NB4 (cell line): ENCODE results near the gene CEP170B.

ENCODE experiments used
- POLR2A ChIP-seq: IDR thresholded peaks from 2 replicates; pipeline ENCODE4 v1.6.1; 2011; ENCODE audit warnings: mild to moderate bottlenecking; ENCODE audit not compliant: insufficient read length; ENCODE audit errors: extremely low read depth
- TF ChIP-seq, protein P1 (sequence below): IDR thresholded peaks from one replicate; pipeline ENCODE4 v1.5.1; 2012; ENCODE audit warnings: low read depth, low read length

DNA sequence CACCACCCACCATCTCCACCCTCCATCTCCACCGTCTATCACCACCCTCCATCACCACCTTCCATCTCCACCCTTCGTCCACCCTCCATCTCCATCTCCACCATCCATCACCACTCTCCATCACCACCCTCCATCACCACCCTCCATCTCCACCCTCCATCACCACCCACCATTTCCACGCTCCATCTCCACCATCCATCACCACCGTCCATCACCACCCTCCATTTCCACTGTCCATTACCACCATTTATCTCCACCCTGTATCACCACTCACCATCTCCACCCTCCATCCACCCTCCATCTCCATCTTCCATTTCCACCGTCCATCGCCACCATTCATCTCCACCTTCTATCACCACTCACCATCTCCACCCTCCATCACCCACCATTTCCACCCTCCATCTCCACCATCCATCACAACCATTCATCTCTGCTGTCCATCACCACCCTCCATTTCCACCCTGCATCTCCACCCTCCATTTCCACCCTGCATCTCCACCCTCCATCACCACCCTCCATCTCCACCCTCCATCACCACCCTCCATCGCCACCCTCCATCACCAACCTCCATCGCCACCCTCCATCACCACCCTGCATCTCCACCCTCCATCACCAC, 6.1 kb upstream of the CEP170B start:
- TF ChIP-seq, protein P1, sequence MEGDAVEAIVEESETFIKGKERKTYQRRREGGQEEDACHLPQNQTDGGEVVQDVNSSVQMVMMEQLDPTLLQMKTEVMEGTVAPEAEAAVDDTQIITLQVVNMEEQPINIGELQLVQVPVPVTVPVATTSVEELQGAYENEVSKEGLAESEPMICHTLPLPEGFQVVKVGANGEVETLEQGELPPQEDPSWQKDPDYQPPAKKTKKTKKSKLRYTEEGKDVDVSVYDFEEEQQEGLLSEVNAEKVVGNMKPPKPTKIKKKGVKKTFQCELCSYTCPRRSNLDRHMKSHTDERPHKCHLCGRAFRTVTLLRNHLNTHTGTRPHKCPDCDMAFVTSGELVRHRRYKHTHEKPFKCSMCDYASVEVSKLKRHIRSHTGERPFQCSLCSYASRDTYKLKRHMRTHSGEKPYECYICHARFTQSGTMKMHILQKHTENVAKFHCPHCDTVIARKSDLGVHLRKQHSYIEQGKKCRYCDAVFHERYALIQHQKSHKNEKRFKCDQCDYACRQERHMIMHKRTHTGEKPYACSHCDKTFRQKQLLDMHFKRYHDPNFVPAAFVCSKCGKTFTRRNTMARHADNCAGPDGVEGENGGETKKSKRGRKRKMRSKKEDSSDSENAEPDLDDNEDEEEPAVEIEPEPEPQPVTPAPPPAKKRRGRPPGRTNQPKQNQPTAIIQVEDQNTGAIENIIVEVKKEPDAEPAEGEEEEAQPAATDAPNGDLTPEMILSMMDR: no peak
- TF ChIP-seq POLR2A: no peak
